A549 (cell line): ENCODE data around the gene PCGF1. TPM values are rescaled to one million over a fixed set of nuclear protein-coding genes. Genes with fewer than 3 reads are reported as not detected.

Source experiments
- ATAC-seq, 2 experiments: fragments of 200-7000 bp in 1 of 2; fragments of >200 bp in 1 of 2; cut with Nextera tagmentation in 1 of 2; cut with Tn5 transposase in 1 of 2; 3 replicates each; pipeline versions ENCODE4 v1.8.0 to v1.9.1; 2018 to 2020; ENCODE audit warnings: mild to moderate bottlenecking in 1 of 2, moderate library complexity in 1 of 2
- CTCF ChIA-PET: fragments of 300-600 bp; sonication (Branson Sonifier 250); formaldehyde crosslinking; extraction: SDS; loops from one replicate; lab custom pipeline; 2021; ENCODE audit warnings: antibody characterized with exemption, inconsistent platforms; lab: Yijun Ruan, JAX
- POLR2A ChIA-PET: fragments of 350-600 bp; formaldehyde crosslinking; extraction: SDS; loops from one replicate; lab custom pipeline; 2021; ENCODE audit warnings: antibody characterized with exemption, inconsistent platforms; lab: Yijun Ruan, JAX
- DNase-seq, 2 experiments: peaks; one replicate each; pipeline versions ENCODE4 v3.0.0 to v3.0.0-alpha.2; 2011 to 2016; ENCODE audit warnings: low read depth in 1 of 2, low spot score in 1 of 2
- FAIRE-seq: peaks from 2 replicates; lab custom pipeline; 2011; peaks lifted over from hg19 to GRCh38; lab: Jason Lieb, UNC
- H3K27ac ChIP-seq, 2 experiments: fragments of >200 bp; sonication (Bioruptor Twin); formaldehyde crosslinking; 3 replicates each; pipeline ENCODE4 v1.5.1; 2016 to 2017
- H3K4me1 ChIP-seq: fragments of >200 bp; sonication (Bioruptor Twin); formaldehyde crosslinking; 3 replicates; pipeline ENCODE4 v1.6.1; 2016
- H3K4me2 ChIP-seq: fragments of >200 bp; sonication (Bioruptor Twin); formaldehyde crosslinking; 3 replicates; pipeline ENCODE4 v1.6.1; 2016
- H3K4me3 ChIP-seq: fragments of >200 bp; sonication (Bioruptor Twin); formaldehyde crosslinking; 3 replicates; pipeline ENCODE4 v1.5.1; 2016
- H3K9me3 ChIP-seq: fragments of >200 bp; sonication (Bioruptor Twin); formaldehyde crosslinking; 3 replicates; pipeline ENCODE4 v1.6.1; 2016
- ATOH8 ChIP-seq: fragments of 250-450 bp; sonication (Bioruptor Pico); IDR thresholded peaks from 2 replicates; pipeline ENCODE4 v1.5.0; 2020; ENCODE audit warnings: low read depth, mild to moderate bottlenecking, moderate library complexity
- CBX8 ChIP-seq: fragments of 200-600 bp; sonication (generic); IDR thresholded peaks from 2 replicates; pipeline ENCODE4 v1.6.1; 2016
- CHD2 ChIP-seq: fragments of 150-350 bp; IDR thresholded peaks from 2 replicates; pipeline ENCODE4 v1.6.1; 2014; ENCODE audit warnings: low read length; ENCODE audit not compliant: partially characterized antibody
- CHD4 ChIP-seq: fragments of 200-600 bp; sonication (generic); IDR thresholded peaks from 2 replicates; pipeline ENCODE4 v1.6.1; 2016; ENCODE audit warnings: antibody characterized with exemption, mild to moderate bottlenecking, borderline replicate concordance
- HEYL ChIP-seq: fragments of 250-450 bp; sonication (Bioruptor Pico); IDR thresholded peaks from 2 replicates; pipeline ENCODE4 v1.8.0; 2021; ENCODE audit warnings: mild to moderate bottlenecking, moderate library complexity
- HOXB5 ChIP-seq: fragments of 250-450 bp; sonication (Bioruptor Pico); IDR thresholded peaks from 2 replicates; pipeline ENCODE4 v1.5.0; 2020; ENCODE audit warnings: mild to moderate bottlenecking, moderate library complexity
- KDM1A ChIP-seq: fragments of 200-600 bp; sonication (generic); IDR thresholded peaks from 2 replicates; pipeline ENCODE4 v1.6.1; 2016; ENCODE audit warnings: low read depth, mild to moderate bottlenecking
- KDM5A ChIP-seq: fragments of 200-600 bp; sonication (generic); IDR thresholded peaks from 2 replicates; pipeline ENCODE4 v1.6.1; 2016; ENCODE audit warnings: antibody characterized with exemption, mild to moderate bottlenecking
- MAFK ChIP-seq: fragments of 450-650 bp; IDR thresholded peaks from 2 replicates; pipeline ENCODE4 v1.6.1; 2014; ENCODE audit not compliant: partially characterized antibody
- PHF8 ChIP-seq: fragments of 200-600 bp; sonication (generic); IDR thresholded peaks from 2 replicates; pipeline ENCODE4 v1.6.1; 2016; ENCODE audit warnings: low read depth, mild to moderate bottlenecking, antibody characterized with exemption, moderate library complexity, borderline replicate concordance
- POLR2A ChIP-seq: IDR thresholded peaks from 2 replicates; pipeline ENCODE4 v1.6.1; 2012; ENCODE audit warnings: mild to moderate bottlenecking, low read length
- RAD21 ChIP-seq, 2 experiments: fragments of >200 bp in 1 of 2; sonication (Bioruptor Twin) in 1 of 2; formaldehyde crosslinking in 1 of 2; IDR thresholded peaks in 1 of 2; conservative IDR thresholded peaks in 1 of 2; 2 replicates in 1 of 2; 3 replicates in 1 of 2; pipeline ENCODE4 v1.6.1; 2012 to 2018; ENCODE audit warnings: inconsistent platforms in 1 of 2
- RARB ChIP-seq: fragments of 250-450 bp; sonication (Bioruptor Pico); IDR thresholded peaks from 2 replicates; pipeline ENCODE4 v1.8.0; 2021; ENCODE audit warnings: mild to moderate bottlenecking, moderate library complexity
- RCOR1 ChIP-seq: fragments of 150-350 bp; IDR thresholded peaks from 2 replicates; pipeline ENCODE4 v1.6.1; 2014; ENCODE audit warnings: antibody characterized with exemption, low read length, low read depth
- SMC3 ChIP-seq: fragments of >200 bp; sonication (Bioruptor Twin); formaldehyde crosslinking; IDR thresholded peaks from 3 replicates; pipeline ENCODE4 v1.6.1; 2018; ENCODE audit warnings: inconsistent platforms
- TP53 ChIP-seq: fragments of 250-450 bp; sonication (Bioruptor Pico); IDR thresholded peaks from 2 replicates; pipeline ENCODE4 v1.5.0; 2021; ENCODE audit warnings: mild to moderate bottlenecking, moderate library complexity
- ZSCAN20 ChIP-seq: fragments of 250-450 bp; sonication (Bioruptor Pico); IDR thresholded peaks from 2 replicates; pipeline ENCODE4 v1.8.0; 2022; ENCODE audit warnings: mild to moderate bottlenecking, moderate library complexity
- WGBS: methylation state at CpG from one replicate; pipeline ENCODE4 v1.1.6; 2017; ENCODE audit errors: missing lambda C conversion rate; 5-methylcytosine and 5-hydroxymethylcytosine counted together
- polyA plus RNA-seq, 4 experiments: library from polyadenylated mRNA; depleted of rRNA in 3 of 4; stranded (reverse); fragments of >200 nt; fragmentation: RNase III in 1 of 4; extraction: RNeasy Plus Mini Kit Qiagen cat#74134 plus additional on column Dnase treatment in 1 of 4; gene quantifications; 2 replicates in 3 of 4; 3 replicates in 1 of 4; pipeline ENCODE4 v1.2.3, GENCODE V29; 2011 to 2017
- TF ChIP-seq, protein P1 (sequence below): fragments of 450-650 bp; IDR thresholded peaks from 2 replicates; pipeline ENCODE4 v1.6.1; 2014; ENCODE audit warnings: antibody characterized with exemption
- TF ChIP-seq, protein P2 (sequence below): fragments of >200 bp; sonication (Bioruptor Twin); formaldehyde crosslinking; IDR thresholded peaks from 3 replicates; pipeline ENCODE4 v1.5.1; 2016

Gene PCGF1
- polyA plus RNA-seq, 2 of the 4 experiments (the other 2 are of a cell fraction) = 32.2 to 53.6 TPM

DNA sequence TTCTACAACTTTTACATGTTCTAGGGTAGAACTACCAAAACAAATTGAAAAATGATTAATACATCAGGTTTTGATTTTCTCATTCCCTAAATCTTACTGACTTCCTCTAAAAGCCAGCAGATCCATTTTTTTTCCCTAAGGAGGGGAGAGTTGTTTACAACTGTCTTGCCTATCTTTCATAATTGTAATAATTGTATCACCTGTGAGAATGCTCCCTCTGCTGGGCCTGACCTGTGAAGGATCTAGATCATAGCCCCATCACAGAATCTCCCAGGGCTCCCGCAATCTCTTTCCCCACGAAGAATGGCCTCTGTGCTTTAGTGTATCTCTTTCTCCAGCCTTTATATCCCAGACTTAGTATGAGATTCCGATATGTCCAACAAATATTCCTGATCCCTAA is 37.1 kb upstream of the PCGF1 start:
- no peak overlapping the region for H3K27ac ChIP-seq
- TF ChIP-seq ATOH8 (CRISPR knock-in tag) (no peak), MAFK (no peak), KDM1A (no peak), SMC3 (0 out of 3 replicates have a peak, but pooled peaks have one; percentile 18), RAD21 (conservative IDR thresholded peaks at IDR 0.05 in 1 of 2, IDR thresholded peaks at IDR 0.05 in 1 of 2) (peak in 1 of 2 experiments; percentile 24; a peak in 1 of 5 replicates), PHF8 (no peak), ZSCAN20 (CRISPR knock-in tag) (no peak), CHD2 (no peak), KDM5A (no peak)
- TF ChIP-seq, protein P1, sequence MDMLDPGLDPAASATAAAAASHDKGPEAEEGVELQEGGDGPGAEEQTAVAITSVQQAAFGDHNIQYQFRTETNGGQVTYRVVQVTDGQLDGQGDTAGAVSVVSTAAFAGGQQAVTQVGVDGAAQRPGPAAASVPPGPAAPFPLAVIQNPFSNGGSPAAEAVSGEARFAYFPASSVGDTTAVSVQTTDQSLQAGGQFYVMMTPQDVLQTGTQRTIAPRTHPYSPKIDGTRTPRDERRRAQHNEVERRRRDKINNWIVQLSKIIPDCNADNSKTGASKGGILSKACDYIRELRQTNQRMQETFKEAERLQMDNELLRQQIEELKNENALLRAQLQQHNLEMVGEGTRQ = no peak
- TF ChIP-seq, protein P2, sequence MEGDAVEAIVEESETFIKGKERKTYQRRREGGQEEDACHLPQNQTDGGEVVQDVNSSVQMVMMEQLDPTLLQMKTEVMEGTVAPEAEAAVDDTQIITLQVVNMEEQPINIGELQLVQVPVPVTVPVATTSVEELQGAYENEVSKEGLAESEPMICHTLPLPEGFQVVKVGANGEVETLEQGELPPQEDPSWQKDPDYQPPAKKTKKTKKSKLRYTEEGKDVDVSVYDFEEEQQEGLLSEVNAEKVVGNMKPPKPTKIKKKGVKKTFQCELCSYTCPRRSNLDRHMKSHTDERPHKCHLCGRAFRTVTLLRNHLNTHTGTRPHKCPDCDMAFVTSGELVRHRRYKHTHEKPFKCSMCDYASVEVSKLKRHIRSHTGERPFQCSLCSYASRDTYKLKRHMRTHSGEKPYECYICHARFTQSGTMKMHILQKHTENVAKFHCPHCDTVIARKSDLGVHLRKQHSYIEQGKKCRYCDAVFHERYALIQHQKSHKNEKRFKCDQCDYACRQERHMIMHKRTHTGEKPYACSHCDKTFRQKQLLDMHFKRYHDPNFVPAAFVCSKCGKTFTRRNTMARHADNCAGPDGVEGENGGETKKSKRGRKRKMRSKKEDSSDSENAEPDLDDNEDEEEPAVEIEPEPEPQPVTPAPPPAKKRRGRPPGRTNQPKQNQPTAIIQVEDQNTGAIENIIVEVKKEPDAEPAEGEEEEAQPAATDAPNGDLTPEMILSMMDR = peak; percentile 36
- CTCF ChIA-PET = interaction anchor here (0.6 to 5.9 kb wide), 13 partner anchors 9 to 89 kb away, joined by 3 to 45 read pairs (median 4); partner anchors contain the start of genes CCDC142, HTRA2, INO80B and LOXL3
- H3K9me3 ChIP-seq = no peaks in the 10 kb centered on the region
- 50% methylated on average over 3 of the region's 3 CpGs for WGBS
- peaks cover 9% of the 10 kb centered on the region for H3K4me1 ChIP-seq
- no peak overlapping the region for H3K4me2 ChIP-seq
- POLR2A ChIA-PET = no interaction called here
- DNase-seq = peak in 1 of 2 experiments; percentile 44
- H3K4me3 ChIP-seq = no peak overlapping the region
- FAIRE-seq = no peak
- peak in 1 of 2 experiments; percentile 35; a peak in 2 of 6 replicates for ATAC-seq

DNA sequence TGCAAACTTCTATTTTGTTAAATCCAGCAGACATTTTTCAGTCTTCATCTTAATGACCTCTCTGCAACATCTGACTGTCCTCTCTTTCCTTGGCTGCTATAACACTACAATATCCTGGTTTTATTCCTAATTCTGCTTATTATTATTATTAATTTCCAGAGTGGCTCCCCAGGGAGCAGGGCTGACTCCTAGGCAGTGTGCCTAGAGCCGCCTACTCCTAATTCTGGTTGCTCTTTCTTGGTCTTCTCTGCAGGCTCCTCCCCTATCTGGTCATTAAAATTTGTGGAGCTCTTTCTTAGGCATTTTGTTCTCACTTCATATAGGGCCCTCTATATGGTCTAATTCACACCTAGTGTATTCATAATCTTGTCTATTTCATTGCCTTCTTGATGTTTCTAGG is 35.5 kb upstream of the PCGF1 start:
- no peaks in the 10 kb centered on the region for H3K4me1 ChIP-seq

GRCh38 chr2:74540291-74540690 is 32.8 kb upstream of the PCGF1 start:
- FAIRE-seq (no peak), DNase-seq (no peak), ATAC-seq (no peak)
- Histone ChIP-seq H3K4me3 (no peak overlapping the region), H3K4me1 (no peaks in the 10 kb centered on the region), H3K27ac (no peak overlapping the region), H3K9me3 (no peaks in the 10 kb centered on the region), H3K4me2 (no peak overlapping the region)
- CTCF ChIA-PET = interaction anchor here (3.0 to 3.4 kb wide), 2 partner anchors 10 to 58 kb away, joined by 15 to 18 read pairs; partner anchors contain the start of genes AUP1, CCDC142, HTRA2 and TTC31
- no peak for TF ChIP-seq POLR2A
- TF ChIP-seq CHD4 = no peak
- WGBS = 65% methylated on average over 5 of the region's 5 CpGs
- POLR2A ChIA-PET = no interaction called here

More for the DNA sequence above, 35.5 kb upstream of the PCGF1 start:
- 74% methylated on average over 1 of the region's 1 CpG for WGBS
- no peak overlapping the region for H3K4me2 ChIP-seq
- no peaks in the 10 kb centered on the region for H3K9me3 ChIP-seq
- TF ChIP-seq HEYL (no peak), RCOR1 (no peak), RARB (CRISPR knock-in tag) (no peak), HOXB5 (CRISPR knock-in tag) (no peak), CBX8 (no peak), TP53 (CRISPR knock-in tag) (no peak)
- FAIRE-seq (no peak), DNase-seq (no peak), ATAC-seq (no peak)
- H3K4me3 ChIP-seq = no peak overlapping the region
- no peak overlapping the region for H3K27ac ChIP-seq
- ChIA-PET CTCF (interaction anchor here (0.7 to 5.9 kb wide), 5 partner anchors 10 to 1022 kb away, joined by 3 to 45 read pairs (median 10); partner anchors contain the start of genes CCDC142, HTRA2 and TTC31), POLR2A (interaction anchor here (0.7 kb wide), 1 partner anchor 15 kb away, joined by 5 read pairs; no protein-coding TSS in a partner anchor)
